NCI-H1048 (cell line): ENCODE measurements around the gene SLC29A1.
"Not testable (repeated sequence)": the region's sequence is repeated elsewhere in the genome, so short reads cannot be mapped to it uniquely, and the experiment has no call there.

Source experiments
- DNase-seq: peaks from one replicate; lab custom pipeline; 2025; lab: John Stamatoyannopoulos, UW

SLC29A1 gene

GRCh38 chr6:44194326-44194725, 29.1 kb upstream of the SLC29A1 start:
- no peak for DNase-seq

DNA sequence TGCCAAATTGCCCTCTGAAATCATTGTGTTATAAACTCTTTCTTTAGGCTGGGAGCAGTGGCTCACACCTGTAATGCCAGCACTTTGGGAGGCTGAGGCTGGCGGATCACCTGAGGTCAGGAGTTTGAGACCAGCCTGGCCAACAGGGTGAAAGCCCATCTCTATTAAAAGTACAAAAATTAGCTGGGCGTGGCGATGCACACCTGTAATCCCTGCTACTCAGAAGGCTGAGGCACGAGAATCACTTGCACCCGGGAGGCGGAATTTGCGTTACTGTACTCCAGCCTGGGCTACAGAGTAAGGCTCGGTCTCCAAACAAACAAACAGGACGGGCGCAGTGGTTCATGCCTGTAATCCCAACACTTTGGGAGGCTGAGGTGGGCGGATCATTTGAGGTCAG, 27.0 kb upstream of the SLC29A1 start:
- not testable (repeated sequence) for DNase-seq

DNA sequence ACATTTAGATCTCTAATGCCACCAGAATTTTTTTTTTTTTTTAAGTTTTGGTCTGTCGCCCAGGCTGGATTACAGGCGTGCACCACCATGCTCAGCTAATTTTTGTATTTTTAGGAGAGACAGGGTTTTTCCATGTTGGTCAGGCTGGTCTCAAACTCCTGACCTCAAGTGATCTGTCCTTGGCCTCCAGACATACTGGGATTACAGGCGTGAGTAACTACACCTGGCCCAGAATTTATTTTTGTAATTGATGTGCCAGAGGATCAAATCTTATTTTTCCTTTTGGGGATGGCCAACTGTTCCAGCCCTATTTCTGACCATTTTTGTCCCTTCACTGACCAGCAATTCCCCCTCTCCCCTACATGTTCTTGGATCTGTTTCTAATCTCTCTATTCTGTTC, 24.7 kb upstream of the SLC29A1 start:
- DNase-seq = no peak

GRCh38 chr6:44199883-44200282, 23.5 kb upstream of the SLC29A1 start:
- DNase-seq = no peak

GRCh38 chr6:44201200-44201599, 22.2 kb upstream of the SLC29A1 start:
- DNase-seq = no peak

- no peak for DNase-seq
Observed at GRCh38 chr6:44201638-44202303, 21.6 kb upstream of the SLC29A1 start.

GRCh38 chr6:44202332-44202971, 20.9 kb upstream of the SLC29A1 start:
- no peak for DNase-seq

GRCh38 chr6:44202972-44203750, 20.2 kb upstream of the SLC29A1 start:
- DNase-seq = no peak

DNA sequence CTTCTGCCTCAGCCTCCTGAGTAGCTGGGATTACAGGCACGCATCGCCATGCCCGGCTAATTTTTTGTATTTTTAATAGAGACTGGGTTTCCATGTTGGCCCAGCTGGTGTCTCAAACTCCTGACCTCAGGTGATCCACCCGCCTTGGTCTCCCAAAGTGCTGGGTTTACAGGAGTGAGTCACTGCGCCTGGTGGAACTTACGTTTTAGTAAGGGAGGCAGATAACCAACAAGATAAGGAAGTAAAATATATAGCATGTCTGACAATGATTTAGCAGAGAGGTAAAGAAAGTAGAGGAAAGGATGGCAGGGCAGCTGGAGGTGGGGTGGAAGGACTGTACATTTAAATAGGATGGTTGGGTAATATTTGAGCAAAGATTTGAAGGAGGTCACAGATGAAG, 19.4 kb upstream of the SLC29A1 start:
- no peak for DNase-seq

- no peak for DNase-seq
Observed at GRCh38 chr6:44207966-44208365, 15.4 kb upstream of the SLC29A1 start.

DNA sequence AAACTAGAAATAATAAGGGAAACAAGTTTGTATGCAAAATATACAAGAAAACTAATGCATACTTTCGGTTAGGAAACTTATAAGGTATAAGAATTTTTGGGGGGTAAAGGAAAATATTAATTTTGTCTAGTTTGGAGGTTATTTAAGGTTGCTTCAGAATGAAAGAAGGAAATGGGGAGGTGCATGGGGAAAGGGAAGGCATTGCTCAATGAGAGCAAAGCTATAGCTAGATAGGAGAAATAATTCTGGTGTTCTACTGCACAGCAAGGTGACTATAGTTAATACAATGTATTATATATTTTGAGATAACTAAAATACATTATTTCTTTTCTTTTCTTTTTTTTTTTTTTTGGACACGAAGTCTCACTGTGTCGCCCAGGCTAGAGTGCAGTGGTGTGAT, 12.1 kb upstream of the SLC29A1 start:
- no peak for DNase-seq

DNA sequence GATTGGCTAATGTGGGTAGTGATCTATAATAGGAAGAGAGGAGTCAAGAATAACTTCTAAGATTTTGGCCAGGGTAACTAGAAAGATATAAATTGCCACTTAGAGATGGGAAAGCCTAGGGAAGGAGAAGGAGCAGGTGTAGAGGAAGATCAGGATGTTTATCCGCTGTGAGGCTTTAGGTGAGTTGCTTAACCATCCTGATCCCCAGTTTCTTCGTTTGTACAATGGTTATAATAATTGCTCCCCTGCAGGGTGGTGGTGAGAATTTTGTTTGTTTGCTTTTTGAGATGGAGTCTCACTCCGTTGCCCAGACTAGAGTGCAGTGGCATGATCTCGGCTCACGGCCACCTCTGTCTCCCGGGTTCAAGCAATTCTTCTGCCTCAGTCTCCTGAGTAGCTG, 9.1 kb upstream of the SLC29A1 start:
- no peak for DNase-seq

GRCh38 chr6:44216677-44217331, 6.6 kb upstream of the SLC29A1 start, which contains the start of gene MYMX:
MYMX (plus strand) TSS chr6:44216926; CDS start chr6:44217472, 546 bp downstream.
- no peak for DNase-seq

DNA sequence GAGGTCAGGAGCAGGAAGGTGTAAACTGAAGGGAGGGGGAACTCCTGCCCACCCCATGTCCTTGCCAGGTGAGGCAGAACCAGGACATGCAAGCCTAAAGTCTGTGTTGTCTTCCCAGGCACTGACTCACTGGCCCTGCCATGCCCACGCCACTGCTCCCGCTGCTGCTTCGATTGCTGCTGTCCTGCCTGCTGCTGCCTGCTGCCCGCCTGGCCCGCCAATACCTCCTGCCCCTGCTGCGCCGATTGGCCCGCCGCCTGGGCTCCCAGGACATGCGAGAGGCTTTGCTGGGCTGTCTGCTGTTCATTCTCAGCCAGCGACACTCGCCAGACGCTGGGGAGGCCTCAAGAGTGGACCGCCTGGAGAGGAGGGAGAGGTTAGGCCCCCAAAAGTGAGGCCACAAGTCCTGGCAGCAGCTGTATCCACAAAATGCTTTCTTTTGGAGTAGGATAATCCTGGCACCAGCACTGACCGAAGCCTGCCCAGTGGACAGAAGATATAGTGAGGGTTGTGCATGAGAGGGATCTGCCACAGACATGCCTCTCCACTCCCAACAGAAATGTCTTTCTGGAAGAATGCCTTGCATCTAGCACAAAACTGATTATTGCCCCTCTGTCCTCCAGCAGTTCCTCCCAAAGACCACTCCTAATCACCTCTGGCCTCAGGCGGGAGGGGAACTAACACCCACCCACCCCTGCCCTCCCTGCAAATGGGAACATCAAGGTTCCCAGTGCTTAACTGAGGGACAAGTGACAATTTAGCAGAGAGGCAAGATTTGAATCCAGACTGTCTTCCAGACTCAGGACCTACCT, 5.9 kb upstream of the SLC29A1 start:
- DNase-seq = no peak

GRCh38 chr6:44219053-44219814, 4.2 kb upstream of the SLC29A1 start:
- DNase-seq = peak; percentile 67

GRCh38 chr6:44219815-44220784, 3.3 kb upstream of the SLC29A1 start:
- DNase-seq = no peak

DNA sequence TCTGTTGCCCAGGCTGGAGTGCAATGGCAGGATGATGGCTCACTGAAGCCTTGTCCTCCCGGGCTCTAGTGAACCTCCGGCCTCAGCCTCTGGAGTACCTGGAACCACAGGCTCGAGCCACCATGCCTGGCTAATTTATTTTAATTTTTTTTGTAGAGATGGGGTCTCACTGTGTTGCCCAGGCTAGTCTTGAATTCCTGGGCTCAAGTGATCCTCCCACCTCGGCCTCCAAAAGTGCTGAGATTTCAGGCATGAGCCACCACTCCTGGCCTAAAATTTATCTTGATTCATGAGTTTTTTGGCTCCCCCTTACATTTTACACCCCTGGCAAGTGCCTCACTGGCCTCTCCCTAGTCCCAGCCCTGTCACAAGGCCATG, 2.5 kb upstream of the SLC29A1 start:
- no peak for DNase-seq

GRCh38 chr6:44221291-44221960, 2.0 kb upstream of the SLC29A1 start:
- peak; percentile 52 for DNase-seq

GRCh38 chr6:44221961-44222335, 1.4 kb upstream of the SLC29A1 start:
- no peak for DNase-seq
